Esophagus muscularis mucosa (tissue), 4 donors: ENCODE measurements around the gene TOMM70. TPM values are rescaled to one million over a fixed set of nuclear protein-coding genes. Genes with fewer than 3 reads are reported as not detected.

ENCODE experiments used
- DNase-seq: peaks from one replicate; pipeline ENCODE4 v3.0.0-alpha.2; 2017; ENCODE audit errors: extremely low spot score
- H3K27ac ChIP-seq, 4 donors: fragments of 200-600 bp; sonication (generic); replicated peaks in 1 of 4; 1 replicate in 3 of 4; 2 replicates in 1 of 4; pipeline ENCODE4 v1.5.1; 2016 to 2019; ENCODE audit warnings: mild to moderate bottlenecking in 1 of 4
- H3K27me3 ChIP-seq, 4 donors: fragments of 200-600 bp; sonication (generic); one replicate each; pipeline versions ENCODE4 v1.5.1 to v1.6.0; 2016 to 2019
- H3K36me3 ChIP-seq, 4 donors: fragments of 200-600 bp; sonication (generic); one replicate each; pipeline ENCODE4 v1.5.1; 2016 to 2019
- H3K4me1 ChIP-seq, 4 donors: fragments of 200-600 bp; sonication (generic); one replicate each; pipeline ENCODE4 v1.5.1; 2016 to 2019
- H3K4me3 ChIP-seq, 4 donors: fragments of 200-600 bp; sonication (generic); 1 replicate in 2 of 4; 2 replicates in 2 of 4; pipeline ENCODE4 v1.5.1; 2016 to 2019; ENCODE audit warnings: mild to moderate bottlenecking in 4 of 4, moderate library complexity in 1 of 4
- H3K9me3 ChIP-seq, 4 donors: fragments of 200-600 bp; sonication (generic); 1 replicate in 3 of 4; 2 replicates in 1 of 4; pipeline ENCODE4 v1.5.1; 2016 to 2019
- CTCF ChIP-seq, 3 experiments: fragments of 200-600 bp in 2 of 3; fragments of 450-650 bp in 1 of 3; sonication (generic) in 2 of 3; IDR thresholded peaks; one replicate each; pipeline ENCODE4 v1.5.1; 2017 to 2019; ENCODE audit warnings: antibody characterized with exemption in 3 of 3, mild to moderate bottlenecking in 2 of 3, moderate library complexity in 1 of 3
- EP300 ChIP-seq: sonication (generic); formaldehyde crosslinking; IDR thresholded peaks from one replicate; pipeline ENCODE4 v1.6.1; 2017; ENCODE audit warnings: antibody characterized with exemption
- POLR2A ChIP-seq: fragments of 450-650 bp; IDR thresholded peaks from one replicate; pipeline ENCODE4 v1.6.1; 2017; ENCODE audit warnings: antibody characterized with exemption, moderate library complexity, mild to moderate bottlenecking, low read depth
- POLR2AphosphoS5 ChIP-seq, 2 donors: sonication (generic); formaldehyde crosslinking; IDR thresholded peaks; one replicate each; pipeline ENCODE4 v1.6.1; 2017; ENCODE audit warnings: antibody characterized with exemption in 2 of 2
- WGBS: methylation state at CpG from one replicate; pipeline ENCODE4 v1.1.5; 2018; 5-methylcytosine and 5-hydroxymethylcytosine counted together
- intact Hi-C: fragments of 100-400 bp; cut with DNase I; formaldehyde crosslinking; loops from one replicate; pipeline ENCODE4 v1.15.1; 2023
- total RNA-seq, 4 donors: library from RNA; depleted of rRNA; stranded (reverse); fragments of >200 nt; gene quantifications; one replicate each; pipeline versions ENCODE4 v1.1.0 to v1.2.1, GENCODE V29; 2016

Gene TOMM70
- total RNA-seq, 4 donors from 2014 or later = 43.4 to 50.6 (median 46.4) TPM

- H3K36me3 ChIP-seq = no peaks in the 10 kb centered on the region
- no peaks in the 10 kb centered on the region for H3K9me3 ChIP-seq
- peak; percentile 66 for DNase-seq
- no peak overlapping the region for H3K27ac ChIP-seq
- WGBS = 88% methylated on average over 3 of the region's 3 CpGs
- TF ChIP-seq EP300 (no peak), POLR2AphosphoS5 (IDR thresholded peaks at IDR 0.05) (no peak), POLR2A (no peak)
- no peaks in the 10 kb centered on the region for H3K4me1 ChIP-seq
- H3K27me3 ChIP-seq = no peaks in the 10 kb centered on the region
- intact Hi-C loops = no loop called here
- no peak overlapping the region for H3K4me3 ChIP-seq
Observed at GRCh38 chr3:100440895-100441294, 40.0 kb upstream of the TOMM70 start.

GRCh38 chr3:100438623-100438974, 37.7 kb upstream of the TOMM70 start:
- Histone ChIP-seq H3K9me3 (no peaks in the 10 kb centered on the region), H3K27ac (no peak overlapping the region), H3K36me3 (no peaks in the 10 kb centered on the region), H3K27me3 (no peaks in the 10 kb centered on the region), H3K4me1 (no peaks in the 10 kb centered on the region), H3K4me3 (no peak overlapping the region)
- intact Hi-C loops = no loop called here
- WGBS = 92% methylated on average over 2 of the region's 2 CpGs
- DNase-seq = no peak
- TF ChIP-seq POLR2A (no peak), CTCF (IDR thresholded peaks at IDR 0.05) (no peak), EP300 (no peak), POLR2AphosphoS5 (IDR thresholded peaks at IDR 0.05) (no peak)

DNA sequence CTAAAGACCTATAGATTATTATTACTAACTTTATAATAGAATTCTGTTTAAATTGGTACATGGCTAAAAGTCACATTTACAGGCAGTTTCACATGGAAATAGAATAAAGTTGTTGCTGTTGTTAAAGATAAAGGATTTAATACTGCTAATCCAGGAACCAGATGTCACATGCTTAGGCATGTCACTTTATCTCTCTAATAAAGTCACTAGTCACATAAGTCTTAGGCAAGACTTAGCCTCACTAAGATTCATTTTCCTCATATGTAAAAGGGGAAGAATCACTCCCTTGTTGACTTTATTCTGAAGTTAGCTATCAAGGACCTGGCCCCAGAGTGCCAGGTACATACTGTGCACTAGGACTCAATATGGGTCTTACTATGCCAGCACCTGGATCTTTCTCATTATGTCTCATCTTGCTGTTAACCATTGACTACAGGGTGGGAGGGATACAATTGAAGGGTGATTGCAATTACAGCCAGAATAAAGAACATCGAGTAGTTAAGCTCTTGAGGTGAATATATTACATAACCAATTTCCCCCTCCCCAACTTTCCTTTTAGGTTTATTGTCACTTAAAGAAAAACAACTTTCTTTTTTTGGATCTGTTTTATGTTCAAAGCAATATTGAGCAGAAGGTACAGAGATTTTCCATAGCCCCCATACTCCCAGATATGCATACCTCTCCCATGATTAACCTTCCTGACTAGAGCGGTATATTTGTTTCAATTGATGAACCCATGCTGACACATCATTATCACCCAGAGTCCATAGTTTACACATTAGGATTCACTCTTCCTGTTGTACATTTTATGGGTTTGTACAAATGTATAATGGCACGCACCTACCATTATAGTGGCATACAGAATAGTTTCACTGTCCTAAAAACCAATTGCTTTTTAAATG, 37.1 kb upstream of the TOMM70 start:
- 91% methylated on average over 3 of the region's 3 CpGs for WGBS
- H3K27me3 ChIP-seq = no peaks in the 10 kb centered on the region
- H3K27ac ChIP-seq = no peak overlapping the region
- no peaks in the 10 kb centered on the region for H3K36me3 ChIP-seq
- intact Hi-C loops = no loop called here
- no peaks in the 10 kb centered on the region for H3K9me3 ChIP-seq
- DNase-seq = no peak
- no peaks in the 10 kb centered on the region for H3K4me1 ChIP-seq
- no peak for TF ChIP-seq POLR2AphosphoS5 (IDR thresholded peaks at IDR 0.05)
- no peak for TF ChIP-seq POLR2A
- no peak for TF ChIP-seq EP300
- no peak for TF ChIP-seq CTCF (IDR thresholded peaks at IDR 0.05)
- H3K4me3 ChIP-seq = no peak overlapping the region

DNA sequence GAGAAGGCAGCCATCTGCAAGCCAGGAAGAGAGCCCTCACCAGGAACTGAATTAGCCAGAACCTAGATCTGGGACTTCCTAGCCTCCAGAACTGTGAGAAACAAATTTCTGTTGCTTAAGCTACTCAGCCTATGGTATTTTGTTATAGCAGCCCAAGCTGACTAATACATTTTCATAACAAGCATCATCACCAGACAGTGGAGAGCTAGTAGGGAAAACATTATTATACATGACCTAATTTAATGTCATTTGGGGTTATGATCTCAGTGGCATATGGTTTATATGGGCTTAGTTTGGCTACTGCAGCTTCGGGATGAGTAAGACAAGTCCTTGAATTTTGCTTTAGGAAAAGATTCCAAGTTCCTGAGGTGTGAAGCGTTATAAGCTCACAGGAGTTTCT, 36.1 kb upstream of the TOMM70 start:
- intact Hi-C loops = no loop called here
- H3K9me3 ChIP-seq = no peaks in the 10 kb centered on the region

More for the DNA sequence above, 36.1 kb upstream of the TOMM70 start:
- TF ChIP-seq CTCF (IDR thresholded peaks at IDR 0.05) (no peak), EP300 (no peak), POLR2A (no peak), POLR2AphosphoS5 (IDR thresholded peaks at IDR 0.05) (no peak)
- WGBS = 87% methylated on average over 2 of the region's 2 CpGs
- Histone ChIP-seq H3K27ac (no peak overlapping the region), H3K4me3 (no peak overlapping the region), H3K36me3 (no peaks in the 10 kb centered on the region), H3K4me1 (no peaks in the 10 kb centered on the region), H3K27me3 (no peaks in the 10 kb centered on the region)
- DNase-seq = no peak
